ENCODE measurements around the gene RDH14. TPM values are rescaled to one million over a fixed set of nuclear protein-coding genes. Genes with fewer than 3 reads are reported as not detected.

RDH14 gene
- total RNA-seq, 1 donor from 2014 or later: 18.7 TPM

- H3K4me1 Mint-ChIP-seq: no peaks in the 10 kb centered on the region
- TF ChIP-seq CTCF (IDR thresholded peaks at IDR 0.05): no peak
- intact Hi-C loops (cut with micrococcal nuclease): no loop called here
- ATAC-seq (ENCODE audit: low read depth) (no peak), DNase-seq (no peak)
- peaks cover 26% of the 10 kb centered on the region for H3K27me3 Mint-ChIP-seq
- no peak overlapping the region for H3K27ac Mint-ChIP-seq
- ChIA-PET CTCF (interaction anchor here (1.0 to 1.1 kb wide), 2 partner anchors 10 to 11 kb away, joined by 3 to 4 read pairs; no protein-coding TSS in a partner anchor), POLR2A (no interaction called here)
- no peak overlapping the region for H3K4me3 Mint-ChIP-seq
- no peaks in the 10 kb centered on the region for H3K36me3 Mint-ChIP-seq (ENCODE audit: low read depth)
- no peaks in the 10 kb centered on the region for H3K9me3 Mint-ChIP-seq
Observed at GRCh38 chr2:18516112-18516511, 44.3 kb downstream of the RDH14 start.

- no peaks in the 10 kb centered on the region for H3K36me3 Mint-ChIP-seq (ENCODE audit: low read depth)
- no peaks in the 10 kb centered on the region for H3K9me3 Mint-ChIP-seq
- no peaks in the 10 kb centered on the region for H3K4me1 Mint-ChIP-seq
- H3K27ac Mint-ChIP-seq: no peak overlapping the region
- DNase-seq (no peak), ATAC-seq (ENCODE audit: low read depth) (no peak)
- no peak for TF ChIP-seq CTCF (IDR thresholded peaks at IDR 0.05)
- POLR2A ChIA-PET: no interaction called here
- peaks cover 25% of the 10 kb centered on the region for H3K27me3 Mint-ChIP-seq
- CTCF ChIA-PET: interaction anchor here (1.0 kb wide), 1 partner anchor 12 kb away, joined by 3 read pairs; no protein-coding TSS in a partner anchor
- intact Hi-C loops (cut with micrococcal nuclease): no loop called here
- H3K4me3 Mint-ChIP-seq: no peak overlapping the region
Observed at GRCh38 chr2:18514526-18515461, 45.7 kb downstream of the RDH14 start.

- Mint-ChIP-seq H3K27me3 (peaks cover 12% of the 10 kb centered on the region), H3K4me3 (no peak overlapping the region), H3K9me3 (no peaks in the 10 kb centered on the region), H3K27ac (no peak overlapping the region), H3K36me3 (ENCODE audit: low read depth) (no peaks in the 10 kb centered on the region), H3K4me1 (peaks cover 2% of the 10 kb centered on the region)
- POLR2A ChIA-PET: no interaction called here
- no peak for TF ChIP-seq CTCF (IDR thresholded peaks at IDR 0.05)
- intact Hi-C loops (cut with micrococcal nuclease): no loop called here
- CTCF ChIA-PET: no interaction called here
- DNase-seq (no peak), ATAC-seq (ENCODE audit: low read depth) (no peak)
Observed at GRCh38 chr2:18510775-18511174, 49.7 kb downstream of the RDH14 start.

- ChIA-PET CTCF (interaction anchor here (1.3 to 1.4 kb wide), 2 partner anchors 13 to 15 kb away, joined by 3 to 4 read pairs; no protein-coding TSS in a partner anchor), POLR2A (no interaction called here)
- H3K36me3 Mint-ChIP-seq (ENCODE audit: low read depth): no peaks in the 10 kb centered on the region
- no peaks in the 10 kb centered on the region for H3K9me3 Mint-ChIP-seq
- H3K27me3 Mint-ChIP-seq: peaks cover 10% of the 10 kb centered on the region
- ATAC-seq (ENCODE audit: low read depth): no peak
- intact Hi-C loops (cut with micrococcal nuclease): no loop called here
- TF ChIP-seq CTCF (IDR thresholded peaks at IDR 0.05): no peak
- DNase-seq: no peak
- H3K4me1 Mint-ChIP-seq: peaks cover 2% of the 10 kb centered on the region
- peak overlapping the region; percentile 17 for H3K4me3 Mint-ChIP-seq
- no peak overlapping the region for H3K27ac Mint-ChIP-seq
Observed at GRCh38 chr2:18506883-18507509, 53.5 kb downstream of the RDH14 start.

- Mint-ChIP-seq H3K4me1 (peaks cover 2% of the 10 kb centered on the region), H3K36me3 (ENCODE audit: low read depth) (no peaks in the 10 kb centered on the region), H3K4me3 (no peak overlapping the region), H3K9me3 (no peaks in the 10 kb centered on the region), H3K27ac (no peak overlapping the region), H3K27me3 (peaks cover 9% of the 10 kb centered on the region)
- ChIA-PET CTCF (no interaction called here), POLR2A (no interaction called here)
- no peak for TF ChIP-seq CTCF (IDR thresholded peaks at IDR 0.05)
- DNase-seq: no peak
- intact Hi-C loops (cut with micrococcal nuclease): no loop called here
- ATAC-seq (ENCODE audit: low read depth): no peak
Observed at GRCh38 chr2:18505703-18506341, 54.6 kb downstream of the RDH14 start.
